ENCODE data around the gene MCC. TPM values are rescaled to one million over a fixed set of nuclear protein-coding genes. Genes with fewer than 3 reads are reported as not detected.

Gene MCC
- total RNA-seq, 4 donors from 2014 or later, result 57.7 to 91.5 (median 76.0) TPM

DNA sequence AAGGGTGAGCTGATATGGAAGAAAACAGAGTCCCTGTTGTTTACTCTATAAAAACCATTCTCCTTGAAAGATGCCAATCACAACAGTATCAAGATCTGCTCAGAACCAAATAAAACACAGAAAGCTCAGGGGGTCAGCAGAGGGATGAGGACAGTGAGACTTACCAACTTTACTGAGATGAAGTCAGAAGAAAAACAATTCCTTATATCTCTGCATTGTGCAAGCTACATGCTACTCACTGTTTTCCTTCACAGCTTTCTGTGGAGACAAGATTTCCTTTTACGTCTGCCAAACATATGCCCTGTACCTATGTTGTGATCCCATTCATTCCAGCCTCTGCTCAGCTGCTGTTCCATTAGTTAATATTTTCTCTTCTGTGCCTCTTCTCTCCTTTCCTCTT, 239.0 kb downstream of the MCC start:
- no peak for TF ChIP-seq POLR2A (IDR thresholded peaks at IDR 0.05)
- TF ChIP-seq, protein P1, sequence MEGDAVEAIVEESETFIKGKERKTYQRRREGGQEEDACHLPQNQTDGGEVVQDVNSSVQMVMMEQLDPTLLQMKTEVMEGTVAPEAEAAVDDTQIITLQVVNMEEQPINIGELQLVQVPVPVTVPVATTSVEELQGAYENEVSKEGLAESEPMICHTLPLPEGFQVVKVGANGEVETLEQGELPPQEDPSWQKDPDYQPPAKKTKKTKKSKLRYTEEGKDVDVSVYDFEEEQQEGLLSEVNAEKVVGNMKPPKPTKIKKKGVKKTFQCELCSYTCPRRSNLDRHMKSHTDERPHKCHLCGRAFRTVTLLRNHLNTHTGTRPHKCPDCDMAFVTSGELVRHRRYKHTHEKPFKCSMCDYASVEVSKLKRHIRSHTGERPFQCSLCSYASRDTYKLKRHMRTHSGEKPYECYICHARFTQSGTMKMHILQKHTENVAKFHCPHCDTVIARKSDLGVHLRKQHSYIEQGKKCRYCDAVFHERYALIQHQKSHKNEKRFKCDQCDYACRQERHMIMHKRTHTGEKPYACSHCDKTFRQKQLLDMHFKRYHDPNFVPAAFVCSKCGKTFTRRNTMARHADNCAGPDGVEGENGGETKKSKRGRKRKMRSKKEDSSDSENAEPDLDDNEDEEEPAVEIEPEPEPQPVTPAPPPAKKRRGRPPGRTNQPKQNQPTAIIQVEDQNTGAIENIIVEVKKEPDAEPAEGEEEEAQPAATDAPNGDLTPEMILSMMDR (IDR thresholded peaks at IDR 0.05), result no peak
- intact Hi-C loops (cut with DNase I; ENCODE audit: low total_unique reads), result no loop called here
- H3K4me3 ChIP-seq (ENCODE audit: low read depth, poor library complexity, severe bottlenecking), result no peak overlapping the region
- DNase-seq (ENCODE audit: low spot score in 2 of 2), result no peak
- WGBS, 2 donors, result 76 to 86% methylated on average over 1 of the region's 1 CpG

DNA sequence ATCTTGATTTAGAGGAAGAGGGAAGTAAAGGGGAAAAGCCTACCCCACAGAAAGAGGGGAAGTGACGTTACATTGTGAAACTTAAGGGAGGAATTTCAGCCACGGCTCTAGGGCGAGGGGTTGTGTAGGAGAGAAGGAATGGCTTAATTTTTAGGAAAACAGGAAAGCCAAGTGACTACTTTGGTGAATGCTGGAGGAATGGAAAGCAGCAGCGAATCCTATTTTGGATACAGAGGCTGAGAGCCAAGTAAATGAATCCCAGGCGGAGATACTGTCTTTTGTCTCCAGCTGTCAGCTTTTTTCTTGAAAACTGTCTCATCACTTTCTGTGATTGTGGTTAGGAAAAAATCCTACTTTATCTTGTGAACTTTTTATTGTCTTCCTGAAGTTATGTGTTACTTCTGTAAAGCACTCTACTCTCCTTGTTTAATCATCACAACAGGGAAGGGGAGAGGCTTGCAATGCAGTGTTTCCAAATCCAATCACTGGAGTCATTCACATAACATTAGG, 241.8 kb downstream of the MCC start:
- no peak for DNase-seq (ENCODE audit: low spot score in 2 of 2)
- no peak for TF ChIP-seq POLR2A (IDR thresholded peaks at IDR 0.05)
- TF ChIP-seq, protein P1 (IDR thresholded peaks at IDR 0.05), result no peak
- H3K4me3 ChIP-seq (ENCODE audit: low read depth, poor library complexity, severe bottlenecking), result no peak overlapping the region
- intact Hi-C loops (cut with DNase I; ENCODE audit: low total_unique reads), result no loop called here
- WGBS, 2 donors, result 14 to 21% methylated on average over 5 of the region's 5 CpGs

DNA sequence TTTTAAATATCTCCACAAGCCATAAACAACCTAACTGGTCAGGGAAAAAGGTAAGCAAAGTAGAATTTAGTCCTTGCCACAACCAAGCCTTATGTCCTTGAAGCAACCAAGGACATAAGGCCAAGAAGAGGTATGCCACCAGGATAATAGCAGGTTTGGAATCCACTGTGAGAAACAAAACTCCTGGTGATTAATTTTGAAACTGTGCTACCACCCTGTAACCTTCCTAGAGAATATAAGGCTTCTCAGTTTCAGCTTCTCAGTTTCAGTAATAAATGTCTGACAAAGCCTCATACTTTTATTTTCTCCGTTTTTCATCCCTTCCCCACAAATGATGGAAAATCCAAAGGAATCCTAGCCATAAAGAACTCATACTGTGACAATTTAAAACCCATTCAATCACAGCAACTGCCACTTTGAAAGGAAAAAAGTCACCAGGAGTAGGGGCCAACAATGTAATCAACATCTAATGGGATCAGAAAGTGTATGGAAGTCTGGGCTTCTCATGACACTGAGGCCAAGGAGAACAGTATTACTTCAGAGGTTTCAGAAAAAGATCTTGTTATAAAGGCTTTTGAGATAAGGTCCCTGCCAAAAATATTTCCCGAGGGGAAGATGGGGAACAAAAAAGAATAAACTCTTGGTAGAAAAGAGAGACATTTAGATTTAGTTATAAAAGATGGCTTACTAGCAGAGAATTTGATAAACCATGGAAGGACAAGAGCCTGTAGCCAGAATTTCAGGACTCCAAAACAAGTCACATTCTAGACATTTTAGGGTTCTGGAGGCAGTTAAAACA, 242.6 kb downstream of the MCC start:
- WGBS, 2 donors, result 47 to 51% methylated on average over 2 of the region's 2 CpGs
- intact Hi-C loops (cut with DNase I; ENCODE audit: low total_unique reads), result no loop called here
- no peak overlapping the region for H3K4me3 ChIP-seq (ENCODE audit: low read depth, poor library complexity, severe bottlenecking)
- DNase-seq (ENCODE audit: low spot score in 2 of 2), result no peak
- no peak for TF ChIP-seq POLR2A (IDR thresholded peaks at IDR 0.05)
- TF ChIP-seq, protein P1 (IDR thresholded peaks at IDR 0.05), result no peak

DNA sequence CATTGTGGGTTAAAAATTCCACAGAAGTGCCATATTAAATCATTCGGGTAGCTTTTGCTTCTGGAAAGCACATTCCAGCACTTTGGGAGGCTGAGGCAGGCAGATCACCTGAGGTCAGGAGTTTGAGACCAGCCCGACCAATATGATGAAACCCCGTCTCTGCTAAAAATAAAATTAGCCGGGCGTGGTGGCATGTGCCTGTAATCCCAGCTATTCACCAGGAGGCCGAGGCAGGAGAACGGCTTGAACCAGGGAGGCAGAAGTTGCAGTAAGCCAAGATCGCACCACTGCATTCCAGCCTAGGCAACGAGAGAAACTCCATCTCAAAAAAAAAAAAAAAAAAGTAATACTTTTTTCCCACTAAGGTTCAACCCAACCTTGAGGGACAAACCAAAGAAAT, 243.3 kb downstream of the MCC start:
- TF ChIP-seq POLR2A (IDR thresholded peaks at IDR 0.05), result no peak
- TF ChIP-seq, protein P1 (IDR thresholded peaks at IDR 0.05), result no peak
- no peak for DNase-seq (ENCODE audit: low spot score in 2 of 2)
- WGBS, 2 donors, result 59 to 76% methylated on average over 9 of the region's 9 CpGs
- no peak overlapping the region for H3K4me3 ChIP-seq (ENCODE audit: low read depth, poor library complexity, severe bottlenecking)
- intact Hi-C loops (cut with DNase I; ENCODE audit: low total_unique reads), result no loop called here

DNA sequence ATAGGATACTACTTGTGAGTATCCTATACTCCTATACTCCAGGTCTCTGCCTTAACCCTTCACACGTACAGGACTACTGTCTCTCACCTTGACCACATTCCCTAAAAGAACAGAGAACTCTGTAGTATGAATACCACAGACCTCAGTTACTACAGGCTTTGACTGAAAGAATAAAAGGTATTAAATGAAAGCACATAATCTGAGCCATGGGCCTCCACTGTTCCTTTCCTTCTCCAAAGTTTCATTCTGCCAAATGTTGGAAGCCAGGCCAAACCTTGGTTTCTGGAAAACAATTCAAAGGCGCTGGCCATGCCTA, 244.9 kb downstream of the MCC start:
- TF ChIP-seq POLR2A (IDR thresholded peaks at IDR 0.05), result no peak
- TF ChIP-seq, protein P1 (IDR thresholded peaks at IDR 0.05), result no peak
- 47 to 49% methylated on average over 2 of the region's 2 CpGs for WGBS, 2 donors
- no peak for DNase-seq (ENCODE audit: low spot score in 2 of 2)
- no peak overlapping the region for H3K4me3 ChIP-seq (ENCODE audit: low read depth, poor library complexity, severe bottlenecking)
- intact Hi-C loops (cut with DNase I; ENCODE audit: low total_unique reads), result no loop called here
